DOHH2 (cell line): ENCODE results near the gene SNX5.

Experiments
- EZH2phosphoT487 ChIP-seq: fragments of 200-600 bp; sonication (generic); IDR thresholded peaks from 2 replicates; pipeline ENCODE4 v1.6.1; 2017; ENCODE audit warnings: borderline replicate concordance, mild to moderate bottlenecking, antibody characterized with exemption, low read length, moderate library complexity, mixed read lengths
- TF ChIP-seq, protein P1 (sequence below): fragments of 200-600 bp; sonication (generic); IDR thresholded peaks from one replicate; pipeline ENCODE4 v1.5.1; 2014; ENCODE audit warnings: antibody characterized with exemption, mild to moderate bottlenecking, low read depth, low read length; ENCODE audit not compliant: poor library complexity, severe bottlenecking

DNA sequence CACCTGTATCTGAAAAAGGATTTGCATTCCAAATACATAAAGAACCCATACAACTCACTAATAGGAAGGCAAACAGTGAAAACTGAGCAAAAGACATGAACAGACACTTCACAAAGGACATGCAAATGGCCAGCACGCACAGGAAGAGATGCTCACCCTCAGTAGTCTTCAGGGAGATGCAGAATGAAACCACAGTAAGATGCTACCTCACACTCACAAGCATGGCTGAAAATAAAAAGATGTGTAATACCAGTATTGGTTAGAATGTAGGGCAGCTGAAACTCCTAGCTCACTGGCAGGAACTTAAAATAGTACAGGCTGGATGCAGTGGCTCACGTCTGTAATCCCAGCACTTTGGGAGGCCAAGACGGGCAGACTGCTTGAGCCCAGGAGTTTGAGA, 64.6 kb downstream of the SNX5 start:
- TF ChIP-seq, protein P1, sequence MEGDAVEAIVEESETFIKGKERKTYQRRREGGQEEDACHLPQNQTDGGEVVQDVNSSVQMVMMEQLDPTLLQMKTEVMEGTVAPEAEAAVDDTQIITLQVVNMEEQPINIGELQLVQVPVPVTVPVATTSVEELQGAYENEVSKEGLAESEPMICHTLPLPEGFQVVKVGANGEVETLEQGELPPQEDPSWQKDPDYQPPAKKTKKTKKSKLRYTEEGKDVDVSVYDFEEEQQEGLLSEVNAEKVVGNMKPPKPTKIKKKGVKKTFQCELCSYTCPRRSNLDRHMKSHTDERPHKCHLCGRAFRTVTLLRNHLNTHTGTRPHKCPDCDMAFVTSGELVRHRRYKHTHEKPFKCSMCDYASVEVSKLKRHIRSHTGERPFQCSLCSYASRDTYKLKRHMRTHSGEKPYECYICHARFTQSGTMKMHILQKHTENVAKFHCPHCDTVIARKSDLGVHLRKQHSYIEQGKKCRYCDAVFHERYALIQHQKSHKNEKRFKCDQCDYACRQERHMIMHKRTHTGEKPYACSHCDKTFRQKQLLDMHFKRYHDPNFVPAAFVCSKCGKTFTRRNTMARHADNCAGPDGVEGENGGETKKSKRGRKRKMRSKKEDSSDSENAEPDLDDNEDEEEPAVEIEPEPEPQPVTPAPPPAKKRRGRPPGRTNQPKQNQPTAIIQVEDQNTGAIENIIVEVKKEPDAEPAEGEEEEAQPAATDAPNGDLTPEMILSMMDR = no peak
- TF ChIP-seq EZH2phosphoT487 = no peak
